ENCODE measurements around the gene RPTOR. TPM values are rescaled to one million over a fixed set of nuclear protein-coding genes. Genes with fewer than 3 reads are reported as not detected.

The RPTOR gene
- polyA plus RNA-seq, 4 donors = 3.2 to 16.5 (median 10.1) TPM

- WGBS, 3 donors = 82 to 93% (median 88%) methylated on average over 15 of the region's 15 CpGs
- DNase-seq (no peak), FAIRE-seq (no peak)
- Histone ChIP-seq H3K27ac (ENCODE audit: low read depth in 1 of 3, low read length in 2 of 3) (no peak overlapping the region), H3K9me3 (ENCODE audit: control insufficient read depth in 2 of 2, insufficient read depth in 1 of 2, low read depth in 1 of 2, low read length in 1 of 2) (no peaks in the 10 kb centered on the region), H3K36me3 (ENCODE audit: control insufficient read depth in 3 of 3, insufficient read depth in 2 of 3, low read depth in 1 of 3, low read length in 3 of 3) (peaks cover 3 to 81% (median 4%) of the 10 kb centered on the region in 3 donors), H3K4me3 (ENCODE audit: low read depth in 1 of 3, low read length in 3 of 3) (no peak overlapping the region), H3K4me1 (ENCODE audit: control insufficient read depth in 3 of 3, insufficient read depth in 2 of 3, low read depth in 1 of 3, low read length in 2 of 3) (no peaks in the 10 kb centered on the region), H3K27me3 (ENCODE audit: control insufficient read depth in 3 of 3, insufficient read depth in 3 of 3, low read length in 3 of 3) (no peaks in the 10 kb centered on the region)
Measured at GRCh38 chr17:80926591-80927250, 382.1 kb downstream of the RPTOR start.

DNA sequence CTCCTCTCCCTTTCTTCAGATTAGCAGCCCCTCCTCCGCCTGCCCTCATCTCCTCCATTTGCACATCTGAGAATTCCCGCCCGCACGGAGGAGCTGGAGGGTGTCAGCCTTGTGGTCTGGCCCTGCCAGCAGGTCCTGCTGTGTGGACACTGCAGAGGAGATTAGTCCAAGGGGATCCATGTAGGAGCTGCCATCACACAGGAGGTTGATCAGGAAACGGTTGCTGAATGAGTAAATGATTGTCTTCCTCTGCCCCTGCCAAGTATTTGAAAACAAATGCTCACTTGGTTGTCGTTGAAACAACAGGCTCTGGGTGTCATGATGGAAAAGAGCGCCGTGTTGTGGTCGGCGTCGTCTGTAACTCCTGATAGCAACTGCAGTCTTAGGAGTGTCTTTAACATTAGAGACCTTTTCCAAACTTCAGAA is 383.2 kb downstream of the RPTOR start:
- DNase-seq = no peak
- H3K36me3 ChIP-seq (ENCODE audit: control insufficient read depth in 3 of 3, insufficient read depth in 2 of 3, low read depth in 1 of 3, low read length in 3 of 3) = peaks cover 3 to 72% (median 4%) of the 10 kb centered on the region in 3 donors
- no peak for FAIRE-seq
- no peak overlapping the region for H3K27ac ChIP-seq (ENCODE audit: low read depth in 1 of 3, low read length in 2 of 3)
- 68 to 79% (median 76%) methylated on average over 11 of the region's 11 CpGs for whole genome bisulfite sequencing, 3 donors
- no peaks in the 10 kb centered on the region for H3K4me1 ChIP-seq (ENCODE audit: control insufficient read depth in 3 of 3, insufficient read depth in 2 of 3, low read depth in 1 of 3, low read length in 2 of 3)
- H3K27me3 ChIP-seq (ENCODE audit: control insufficient read depth in 3 of 3, insufficient read depth in 3 of 3, low read length in 3 of 3) = no peaks in the 10 kb centered on the region
- no peak overlapping the region for H3K4me3 ChIP-seq (ENCODE audit: low read depth in 1 of 3, low read length in 3 of 3)
- no peaks in the 10 kb centered on the region for H3K9me3 ChIP-seq (ENCODE audit: control insufficient read depth in 2 of 2, insufficient read depth in 1 of 2, low read depth in 1 of 2, low read length in 1 of 2)

DNA sequence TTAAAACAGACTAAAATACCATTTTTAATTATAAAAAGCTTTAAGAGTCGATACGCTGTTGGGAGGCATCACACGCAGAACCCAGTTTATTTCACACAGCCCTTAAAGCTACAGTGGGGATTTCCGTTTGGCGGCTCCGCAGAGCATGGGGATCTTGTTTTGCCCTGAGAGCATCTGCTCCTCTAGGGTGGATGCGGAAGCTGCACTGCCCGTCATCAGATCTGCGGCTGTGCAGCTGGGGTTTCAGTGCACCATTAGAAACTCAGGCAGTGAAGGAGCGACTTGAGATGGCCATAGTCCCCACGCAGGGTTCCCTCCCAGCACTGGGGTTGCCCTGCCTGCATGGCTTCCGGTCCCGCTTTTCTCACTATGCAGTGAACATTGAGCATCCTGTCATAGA is 384.8 kb downstream of the RPTOR start:
- no peak for FAIRE-seq
- DNase-seq = no peak
- H3K9me3 ChIP-seq (ENCODE audit: control insufficient read depth in 2 of 2, insufficient read depth in 1 of 2, low read depth in 1 of 2, low read length in 1 of 2) = no peaks in the 10 kb centered on the region
- H3K27me3 ChIP-seq (ENCODE audit: control insufficient read depth in 3 of 3, insufficient read depth in 3 of 3, low read length in 3 of 3) = no peaks in the 10 kb centered on the region
- H3K4me3 ChIP-seq (ENCODE audit: low read depth in 1 of 3, low read length in 3 of 3) = no peak overlapping the region
- 96 to 97% (median 97%) methylated on average over 13 of the region's 13 CpGs for WGBS, 3 donors
- H3K36me3 ChIP-seq (ENCODE audit: control insufficient read depth in 3 of 3, insufficient read depth in 2 of 3, low read depth in 1 of 3, low read length in 3 of 3) = peaks cover 3 to 55% (median 4%) of the 10 kb centered on the region in 3 donors
- H3K4me1 ChIP-seq (ENCODE audit: control insufficient read depth in 3 of 3, insufficient read depth in 2 of 3, low read depth in 1 of 3, low read length in 2 of 3) = no peaks in the 10 kb centered on the region
- no peak overlapping the region for H3K27ac ChIP-seq (ENCODE audit: low read depth in 1 of 3, low read length in 2 of 3)

DNA sequence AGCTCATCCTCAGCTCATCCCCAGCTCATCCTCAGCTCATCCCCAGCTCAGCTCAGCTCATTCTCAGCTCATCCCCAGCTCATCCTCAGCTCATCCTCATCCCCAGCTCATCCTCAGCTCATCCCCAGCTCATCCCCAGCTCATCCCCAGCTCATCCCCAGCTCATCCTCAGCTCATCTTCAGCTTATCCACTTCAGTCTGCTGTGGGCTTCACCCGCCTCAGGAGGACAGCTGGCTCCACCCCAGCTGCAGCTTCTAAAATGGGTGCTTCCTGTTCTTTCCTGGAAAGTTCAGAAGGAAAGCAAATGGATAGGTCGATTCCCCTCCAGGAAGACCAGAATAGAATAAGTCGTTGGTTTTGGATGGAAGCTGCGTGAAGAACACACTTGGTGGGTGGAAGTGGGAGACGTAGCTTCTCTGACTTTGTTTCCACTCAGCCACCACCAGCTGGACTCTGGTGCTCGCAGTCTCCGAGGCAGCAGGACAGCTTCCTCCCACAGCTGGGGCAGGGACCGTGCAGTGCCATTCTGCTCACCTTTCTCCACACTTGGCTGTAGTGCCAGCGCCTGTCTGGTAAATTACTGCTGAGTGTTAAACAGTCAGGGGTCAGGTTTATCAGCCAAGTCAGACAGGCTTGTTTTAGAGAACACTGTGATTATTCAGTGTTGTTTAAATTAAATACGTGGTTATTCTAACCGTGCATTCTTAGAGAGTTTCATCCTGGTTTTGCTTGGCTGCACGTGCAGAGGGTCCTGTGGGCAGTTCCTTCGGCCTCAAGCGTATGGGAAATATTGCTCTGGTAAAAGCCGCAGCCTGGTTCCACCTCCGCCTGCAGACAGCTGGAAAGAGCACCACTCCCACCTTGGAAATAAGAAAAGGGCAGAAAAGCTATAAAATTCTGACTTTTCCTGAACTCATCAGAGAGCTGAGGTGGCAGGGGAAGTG is 386.0 kb downstream of the RPTOR start:
- DNase-seq = no peak
- FAIRE-seq = no peak

GRCh38 chr17:80931421-80932265 is 387.0 kb downstream of the RPTOR start:
- Histone ChIP-seq H3K27me3 (ENCODE audit: control insufficient read depth in 3 of 3, insufficient read depth in 3 of 3, low read length in 3 of 3) (no peaks in the 10 kb centered on the region), H3K36me3 (ENCODE audit: control insufficient read depth in 3 of 3, insufficient read depth in 2 of 3, low read depth in 1 of 3, low read length in 3 of 3) (peaks cover 0 to 37% (median under 1%) of the 10 kb centered on the region in 3 donors), H3K27ac (ENCODE audit: low read depth in 1 of 3, low read length in 2 of 3) (no peak overlapping the region), H3K9me3 (ENCODE audit: control insufficient read depth in 2 of 2, insufficient read depth in 1 of 2, low read depth in 1 of 2, low read length in 1 of 2) (no peaks in the 10 kb centered on the region), H3K4me1 (ENCODE audit: control insufficient read depth in 3 of 3, insufficient read depth in 2 of 3, low read depth in 1 of 3, low read length in 2 of 3) (no peaks in the 10 kb centered on the region), H3K4me3 (ENCODE audit: low read depth in 1 of 3, low read length in 3 of 3) (no peak overlapping the region)
- 83 to 91% (median 89%) methylated on average over 13 of the region's 13 CpGs for WGBS, 3 donors
- FAIRE-seq = no peak
- no peak for DNase-seq

More for the DNA sequence above, 386.0 kb downstream of the RPTOR start:
- 82 to 91% (median 90%) methylated on average over 16 of the region's 16 CpGs for WGBS, 3 donors
- Histone ChIP-seq H3K4me3 (ENCODE audit: low read depth in 1 of 3, low read length in 3 of 3) (no peak overlapping the region), H3K36me3 (ENCODE audit: control insufficient read depth in 3 of 3, insufficient read depth in 2 of 3, low read depth in 1 of 3, low read length in 3 of 3) (peaks cover 0 to 44% (median 4%) of the 10 kb centered on the region in 3 donors), H3K27ac (ENCODE audit: low read depth in 1 of 3, low read length in 2 of 3) (no peak overlapping the region), H3K4me1 (ENCODE audit: control insufficient read depth in 3 of 3, insufficient read depth in 2 of 3, low read depth in 1 of 3, low read length in 2 of 3) (no peaks in the 10 kb centered on the region), H3K9me3 (ENCODE audit: control insufficient read depth in 2 of 2, insufficient read depth in 1 of 2, low read depth in 1 of 2, low read length in 1 of 2) (no peaks in the 10 kb centered on the region), H3K27me3 (ENCODE audit: control insufficient read depth in 3 of 3, insufficient read depth in 3 of 3, low read length in 3 of 3) (no peaks in the 10 kb centered on the region)

GRCh38 chr17:80935526-80935925 is 390.9 kb downstream of the RPTOR start:
- Histone ChIP-seq H3K27ac (ENCODE audit: low read depth in 1 of 3, low read length in 2 of 3) (no peak overlapping the region), H3K4me1 (ENCODE audit: control insufficient read depth in 3 of 3, insufficient read depth in 2 of 3, low read depth in 1 of 3, low read length in 2 of 3) (no peaks in the 10 kb centered on the region), H3K9me3 (ENCODE audit: control insufficient read depth in 2 of 2, insufficient read depth in 1 of 2, low read depth in 1 of 2, low read length in 1 of 2) (no peaks in the 10 kb centered on the region), H3K4me3 (ENCODE audit: low read depth in 1 of 3, low read length in 3 of 3) (no peak overlapping the region), H3K36me3 (ENCODE audit: control insufficient read depth in 3 of 3, insufficient read depth in 2 of 3, low read depth in 1 of 3, low read length in 3 of 3) (peaks cover 0 to 42% (median 0%) of the 10 kb centered on the region in 3 donors), H3K27me3 (ENCODE audit: control insufficient read depth in 3 of 3, insufficient read depth in 3 of 3, low read length in 3 of 3) (no peaks in the 10 kb centered on the region)
- FAIRE-seq (no peak), DNase-seq (no peak)
- WGBS, 3 donors = 91 to 94% (median 92%) methylated on average over 2 of the region's 2 CpGs

DNA sequence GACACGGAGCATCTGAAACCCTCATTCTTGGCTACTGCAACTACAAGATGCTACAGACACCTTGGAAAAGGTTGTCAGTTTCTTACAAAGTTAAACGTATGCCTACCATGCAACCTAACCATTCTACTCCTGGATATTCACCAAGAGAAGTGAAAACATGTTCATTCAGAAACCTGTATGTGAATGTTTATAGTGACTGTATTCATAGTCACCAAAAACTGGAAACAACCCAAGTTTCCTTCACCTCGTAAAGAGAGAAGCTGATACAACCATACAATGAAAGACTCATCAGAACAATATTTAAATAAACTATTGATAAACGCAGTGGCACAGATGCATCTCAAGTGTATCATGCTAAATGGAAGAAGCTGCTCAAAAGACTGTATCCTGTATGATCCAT is 391.6 kb downstream of the RPTOR start:
- no peak overlapping the region for H3K27ac ChIP-seq (ENCODE audit: low read depth in 1 of 3, low read length in 2 of 3)
- H3K4me1 ChIP-seq (ENCODE audit: control insufficient read depth in 3 of 3, insufficient read depth in 2 of 3, low read depth in 1 of 3, low read length in 2 of 3) = no peaks in the 10 kb centered on the region
- H3K36me3 ChIP-seq (ENCODE audit: control insufficient read depth in 3 of 3, insufficient read depth in 2 of 3, low read depth in 1 of 3, low read length in 3 of 3) = peaks cover 0 to 43% (median 0%) of the 10 kb centered on the region in 3 donors
- H3K9me3 ChIP-seq (ENCODE audit: control insufficient read depth in 2 of 2, insufficient read depth in 1 of 2, low read depth in 1 of 2, low read length in 1 of 2) = no peaks in the 10 kb centered on the region
- no peaks in the 10 kb centered on the region for H3K27me3 ChIP-seq (ENCODE audit: control insufficient read depth in 3 of 3, insufficient read depth in 3 of 3, low read length in 3 of 3)
- WGBS, 3 donors = 87 to 95% (median 91%) methylated on average over 4 of the region's 4 CpGs
- FAIRE-seq (no peak), DNase-seq (no peak)
- H3K4me3 ChIP-seq (ENCODE audit: low read depth in 1 of 3, low read length in 3 of 3) = no peak overlapping the region

DNA sequence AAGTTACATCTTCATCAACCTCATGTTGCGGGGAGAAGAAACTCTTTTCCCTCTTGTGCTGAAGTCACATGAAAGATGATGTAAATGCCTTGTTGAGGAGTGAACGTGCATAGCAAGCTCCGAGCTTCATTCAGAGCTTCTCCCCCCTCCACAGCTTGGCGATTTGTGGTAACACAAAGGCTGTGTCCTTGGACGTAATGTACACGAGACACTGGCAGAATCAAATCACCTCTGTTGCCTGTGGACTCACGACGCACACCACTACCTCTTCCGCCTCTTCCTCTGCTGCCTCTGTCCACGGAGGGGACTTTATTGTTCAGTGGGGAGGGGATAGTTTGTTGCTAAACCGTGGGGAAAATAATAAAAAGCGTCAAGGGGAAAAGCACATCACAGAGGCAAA is 392.1 kb downstream of the RPTOR start:
- H3K27ac ChIP-seq (ENCODE audit: low read depth in 1 of 3, low read length in 2 of 3) = no peak overlapping the region
- peaks cover 0 to under 1% (median 0%) of the 10 kb centered on the region in 3 donors for H3K4me1 ChIP-seq (ENCODE audit: control insufficient read depth in 3 of 3, insufficient read depth in 2 of 3, low read depth in 1 of 3, low read length in 2 of 3)
- FAIRE-seq (no peak), DNase-seq (no peak)
- no peak overlapping the region for H3K4me3 ChIP-seq (ENCODE audit: low read depth in 1 of 3, low read length in 3 of 3)
- 87 to 90% (median 88%) methylated on average over 12 of the region's 12 CpGs for WGBS, 3 donors
- no peaks in the 10 kb centered on the region for H3K27me3 ChIP-seq (ENCODE audit: control insufficient read depth in 3 of 3, insufficient read depth in 3 of 3, low read length in 3 of 3)
- no peaks in the 10 kb centered on the region for H3K9me3 ChIP-seq (ENCODE audit: control insufficient read depth in 2 of 2, insufficient read depth in 1 of 2, low read depth in 1 of 2, low read length in 1 of 2)
- H3K36me3 ChIP-seq (ENCODE audit: control insufficient read depth in 3 of 3, insufficient read depth in 2 of 3, low read depth in 1 of 3, low read length in 3 of 3) = peaks cover 0 to 43% (median 0%) of the 10 kb centered on the region in 3 donors

Data from small intestine (tissue), 7 donors.